SK-N-SH treated with all-trans-retinoic acid at 6 μM for 48 hours (cell line): Measurements from ENCODE around the gene BRD9.

Source experiments
- ARNTL ChIP-seq: fragments of 450-650 bp; formaldehyde crosslinking; IDR thresholded peaks from 2 replicates; pipeline ENCODE4 v1.5.0; 2020; ENCODE audit warnings: low read depth, mild to moderate bottlenecking, moderate library complexity, borderline replicate concordance
- ISL1 ChIP-seq: fragments of 250-450 bp; sonication (Bioruptor Pico); IDR thresholded peaks from 2 replicates; pipeline ENCODE4 v2.1.2; 2022; ENCODE audit warnings: mild to moderate bottlenecking, moderate library complexity
- OSR1 ChIP-seq: fragments of 250-450 bp; sonication (Bioruptor Pico); IDR thresholded peaks from 2 replicates; pipeline ENCODE4 v1.8.0; 2022; ENCODE audit warnings: moderate library complexity, mild to moderate bottlenecking, inconsistent platforms
- PATZ1 ChIP-seq: fragments of 250-450 bp; sonication (Bioruptor Pico); IDR thresholded peaks from 2 replicates; pipeline ENCODE4 v1.8.0; 2020; ENCODE audit warnings: mild to moderate bottlenecking, moderate library complexity, borderline replicate concordance
- POU6F1 ChIP-seq: fragments of 250-450 bp; sonication (Bioruptor Pico); IDR thresholded peaks from 2 replicates; pipeline ENCODE4 v1.8.0; 2021; ENCODE audit warnings: low read depth, mild to moderate bottlenecking, moderate library complexity, borderline replicate concordance
- SNAI2 ChIP-seq: fragments of 250-450 bp; sonication (Bioruptor Pico); IDR thresholded peaks from 2 replicates; pipeline ENCODE4 v1.5.0; 2020; ENCODE audit warnings: mild to moderate bottlenecking, moderate library complexity
- TCF4 ChIP-seq: fragments of 250-450 bp; sonication (Bioruptor Pico); IDR thresholded peaks from 2 replicates; pipeline ENCODE4 v1.8.0; 2021; ENCODE audit warnings: mild to moderate bottlenecking, moderate library complexity, borderline replicate concordance
- ZFP3 ChIP-seq: fragments of 250-450 bp; sonication (Bioruptor Pico); IDR thresholded peaks from 2 replicates; pipeline ENCODE4 v1.5.0; 2020; ENCODE audit warnings: mild to moderate bottlenecking, moderate library complexity
- ZNF70 ChIP-seq: fragments of 450-650 bp; formaldehyde crosslinking; IDR thresholded peaks from 2 replicates; pipeline ENCODE4 v1.5.0; 2020; ENCODE audit warnings: mild to moderate bottlenecking, moderate library complexity

GRCh38 chr5:915946-916345 lies 23.3 kb upstream of the BRD9 start:
- TF ChIP-seq ISL1 (CRISPR knock-in tag) (no peak), SNAI2 (CRISPR knock-in tag) (no peak), OSR1 (no peak), ARNTL (CRISPR knock-in tag) (no peak), ZNF70 (CRISPR knock-in tag) (no peak), ZFP3 (no peak), POU6F1 (CRISPR knock-in tag) (no peak), TCF4 (CRISPR knock-in tag) (no peak), PATZ1 (CRISPR knock-in tag) (no peak)
